PC-9 (cell line): Measurements from ENCODE around the gene CCDC9B. TPM values are rescaled to one million over a fixed set of nuclear protein-coding genes. Genes with fewer than 3 reads are reported as not detected.
A peak's percentile ranks its signal among the peaks of the same experiment; 100 is the strongest.

Experiments used
- BruUV-seq: library from RNA; stranded (reverse); fragments of 400-500 nt; replicated peaks from 2 replicates; lab custom pipeline; 2021; lab: Mats Ljungman, UMichigan
- CTCF ChIA-PET: fragments of 300-600 bp; sonication (Branson Sonifier 250); formaldehyde crosslinking; loops from one replicate; lab custom pipeline; 2022; ENCODE audit warnings: antibody characterized with exemption; lab: Charles Lee
- POLR2A ChIA-PET: fragments of 300-600 bp; sonication (Branson Sonifier 250); formaldehyde crosslinking; loops from one replicate; lab custom pipeline; 2022; ENCODE audit warnings: antibody characterized with exemption; ENCODE audit not compliant: unreplicated experiment; lab: Charles Lee
- DNase-seq, 2 experiments: peaks; one replicate each; pipeline versions ENCODE4 v3.0.0 to v3.0.0-alpha.2; 2015 to 2022; ENCODE audit warnings: mixed read lengths in 1 of 2
- H2AFZ ChIP-seq: fragments of 200-600 bp; sonication (generic); 2 replicates; pipeline ENCODE4 v1.8.1; 2017; ENCODE audit warnings: antibody characterized with exemption
- H3F3A ChIP-seq: fragments of 200-600 bp; sonication (generic); 2 replicates; pipeline ENCODE4 v1.8.1; 2017; ENCODE audit warnings: antibody characterized with exemption, mild to moderate bottlenecking, low read depth; ENCODE audit not compliant: insufficient read depth
- H3K27ac ChIP-seq: fragments of 200-600 bp; sonication (generic); 2 replicates; pipeline ENCODE4 v1.6.1; 2016; ENCODE audit warnings: mixed run types
- H3K27me3 ChIP-seq: fragments of 200-600 bp; sonication (generic); 2 replicates; pipeline ENCODE4 v1.6.1; 2016; ENCODE audit warnings: low read depth, mixed run types; ENCODE audit not compliant: insufficient read depth
- H3K36me3 ChIP-seq: fragments of 200-600 bp; sonication (generic); 2 replicates; pipeline ENCODE4 v1.6.1; 2016; ENCODE audit warnings: low read depth, mixed run types
- H3K4me1 ChIP-seq: fragments of 200-600 bp; sonication (generic); replicated peaks from 2 replicates; pipeline ENCODE4 v1.6.1; 2016; ENCODE audit warnings: mixed run types; ENCODE audit not compliant: insufficient read depth
- H3K4me2 ChIP-seq: fragments of 200-600 bp; sonication (generic); 2 replicates; pipeline ENCODE4 v1.6.1; 2017; ENCODE audit warnings: mixed run types
- H3K4me3 ChIP-seq: fragments of 200-600 bp; sonication (generic); 2 replicates; pipeline ENCODE4 v1.6.1; 2016; ENCODE audit warnings: mixed run types
- H3K79me2 ChIP-seq: fragments of 200-600 bp; sonication (generic); 2 replicates; pipeline ENCODE4 v1.6.1; 2017; ENCODE audit warnings: low read depth, mixed run types
- H3K9me2 ChIP-seq: fragments of 200-600 bp; sonication (generic); 2 replicates; pipeline ENCODE4 v1.8.1; 2017; ENCODE audit warnings: mild to moderate bottlenecking; ENCODE audit not compliant: insufficient read depth
- H3K9me3 ChIP-seq: fragments of 200-600 bp; sonication (generic); 2 replicates; pipeline ENCODE4 v1.8.1; 2016; ENCODE audit warnings: low read depth; ENCODE audit not compliant: insufficient read depth
- H4K20me1 ChIP-seq: fragments of 200-600 bp; sonication (generic); 2 replicates; pipeline ENCODE4 v1.8.1; 2017; ENCODE audit not compliant: insufficient read depth
- CTCF ChIP-seq: fragments of 200-600 bp; sonication (generic); conservative IDR thresholded peaks from 2 replicates; pipeline ENCODE4 v1.6.1; 2017; ENCODE audit warnings: mixed run types, antibody characterized with exemption, mild to moderate bottlenecking, moderate library complexity
- EZH2 ChIP-seq: fragments of 200-600 bp; sonication (generic); IDR thresholded peaks from 2 replicates; pipeline ENCODE4 v1.8.0; 2017; ENCODE audit warnings: antibody characterized with exemption, low read depth
- intact Hi-C: fragments of 100-400 bp; cut with micrococcal nuclease; formaldehyde crosslinking; loops from one replicate; pipeline ENCODE4 v1.10.0; 2022; ENCODE audit not compliant: unreplicated experiment
- total RNA-seq: library from RNA; stranded (reverse); gene quantifications from 2 replicates; pipeline ENCODE4 v1.2.3, GENCODE V29; 2021

CCDC9B gene
- total RNA-seq, 1 experiment from 2014 or later = 141 TPM

- BruUV-seq = no TSS peak
- no peak for TF ChIP-seq EZH2
- no peak for TF ChIP-seq CTCF
- Histone ChIP-seq H3K4me3 (no peak overlapping the region), H3K9me3 (no peaks in the 10 kb centered on the region), H3K27me3 (no peaks in the 10 kb centered on the region), H3K79me2 (no peaks in the 10 kb centered on the region), H3K9me2 (no peaks in the 10 kb centered on the region), H4K20me1 (no peaks in the 10 kb centered on the region), H3K36me3 (no peaks in the 10 kb centered on the region), H3K4me1 (no peaks in the 10 kb centered on the region), H3F3A (no peaks in the 10 kb centered on the region), H3K27ac (no peak overlapping the region), H3K4me2 (no peak overlapping the region), H2AFZ (no peak overlapping the region)
- POLR2A ChIA-PET = no interaction called here
- intact Hi-C loops = no loop called here
- no peak for DNase-seq
- CTCF ChIA-PET = no interaction called here
Observed at GRCh38 chr15:40298216-40298935, 42.4 kb downstream of the CCDC9B start.

GRCh38 chr15:40297356-40297755, 43.4 kb downstream of the CCDC9B start:
- no peaks in the 10 kb centered on the region for H4K20me1 ChIP-seq
- H3K27me3 ChIP-seq = no peaks in the 10 kb centered on the region
- H3K79me2 ChIP-seq = no peaks in the 10 kb centered on the region
- no peak for TF ChIP-seq EZH2
- TF ChIP-seq CTCF = no peak
- BruUV-seq = no TSS peak
- no peaks in the 10 kb centered on the region for H3K4me1 ChIP-seq
- CTCF ChIA-PET = no interaction called here
- no peaks in the 10 kb centered on the region for H3K9me3 ChIP-seq
- no peak for DNase-seq
- no peak overlapping the region for H2AFZ ChIP-seq
- H3K27ac ChIP-seq = no peak overlapping the region
- intact Hi-C loops = no loop called here
- H3K9me2 ChIP-seq = no peaks in the 10 kb centered on the region
- no peak overlapping the region for H3K4me2 ChIP-seq
- H3K4me3 ChIP-seq = no peak overlapping the region
- H3K36me3 ChIP-seq = no peaks in the 10 kb centered on the region
- H3F3A ChIP-seq = no peaks in the 10 kb centered on the region
- POLR2A ChIA-PET = no interaction called here

- no peaks in the 10 kb centered on the region for H3K9me3 ChIP-seq
- H3K4me2 ChIP-seq = 0 out of 2 replicates have a peak overlapping the region, but pooled peaks have one; percentile 16
- H3K27ac ChIP-seq = no peak overlapping the region
- no peaks in the 10 kb centered on the region for H3K27me3 ChIP-seq
- no TSS peak for BruUV-seq
- no peaks in the 10 kb centered on the region for H4K20me1 ChIP-seq
- H3F3A ChIP-seq = no peaks in the 10 kb centered on the region
- no peaks in the 10 kb centered on the region for H3K36me3 ChIP-seq
- DNase-seq = no peak
- no peaks in the 10 kb centered on the region for H3K9me2 ChIP-seq
- TF ChIP-seq EZH2 (no peak), CTCF (no peak)
- no peaks in the 10 kb centered on the region for H3K4me1 ChIP-seq
- no peaks in the 10 kb centered on the region for H3K79me2 ChIP-seq
- CTCF ChIA-PET = no interaction called here
- POLR2A ChIA-PET = interaction anchor here (0.6 kb wide), 1 partner anchor 47 kb away, joined by 5 read pairs; no protein-coding TSS in a partner anchor
- H2AFZ ChIP-seq = no peak overlapping the region
- H3K4me3 ChIP-seq = no peak overlapping the region
- intact Hi-C loops = no loop called here
Observed at GRCh38 chr15:40296561-40297230, 44.0 kb downstream of the CCDC9B start.
